ENCODE measurements around the gene IMPG2. TPM values are rescaled to one million over a fixed set of nuclear protein-coding genes. Genes with fewer than 3 reads are reported as not detected.

IMPG2 gene
- polyA plus RNA-seq, 3 donors: 0.37 to 0.66 (median 0.61) TPM

- no peak for DNase-seq
These were observed 131.2 kb downstream of the IMPG2 start for GRCh38 chr3:101189176-101189575.

- no peak for DNase-seq
These were observed 135.0 kb downstream of the IMPG2 start for GRCh38 chr3:101185341-101185740.

- no peak for DNase-seq
These were observed 136.3 kb downstream of the IMPG2 start for GRCh38 chr3:101184111-101184510.

GRCh38 chr3:101183151-101183550 is 137.2 kb downstream of the IMPG2 start:
- no peak for DNase-seq

- DNase-seq: no peak
These were observed 137.6 kb downstream of the IMPG2 start for GRCh38 chr3:101182734-101183133.

GRCh38 chr3:101181801-101182200 is 138.6 kb downstream of the IMPG2 start:
- no peak for DNase-seq

- no peak for DNase-seq
These were observed 140.7 kb downstream of the IMPG2 start for GRCh38 chr3:101179637-101180036.

- DNase-seq: no peak
These were observed 142.8 kb downstream of the IMPG2 start for GRCh38 chr3:101177577-101177976.

Other genes starting within 250 kb of the IMPG2 start
- 10 to 100 TPM; 57.3 to 78.3 (median 75.4) TPM for gene SENP7, start 192.6 kb upstream of the IMPG2 start, polyA plus RNA-seq (ENCODE audit: insufficient read length in 3 of 3)
- 10 to 100 TPM; 27.7 to 34.6 (median 33.7) TPM for gene TRMT10C, start 241.3 kb upstream of the IMPG2 start, polyA plus RNA-seq (ENCODE audit: insufficient read length in 3 of 3)